MG63 (cell line): ENCODE data around the gene JOSD1. TPM values are rescaled to one million over a fixed set of nuclear protein-coding genes. Genes with fewer than 3 reads are reported as not detected.

ENCODE experiments used
- total RNA-seq: library from RNA; depleted of rRNA; stranded (reverse); fragments of >200 nt; shearing (Covaris generic); gene quantifications from 2 replicates; pipeline ENCODE4 v1.2.3, GENCODE V29; 2014; ENCODE audit warnings: low replicate concordance; rRNA removed

Gene JOSD1
- total RNA-seq, 1 experiment from 2014 or later, result 47.5 TPM

Other genes starting within 250 kb of the JOSD1 start
- gene KCNJ4, start 245.7 kb downstream of the JOSD1 start, total RNA-seq, result not detected in 2 replicates
- 39.0 and 39.8 TPM in 2 replicates for gene KDELR3, start 232.8 kb downstream of the JOSD1 start, total RNA-seq
- gene DDX17, start 194.6 kb downstream of the JOSD1 start, total RNA-seq, result 246 and 311 TPM in 2 replicates
- gene DMC1, start 130.8 kb downstream of the JOSD1 start, total RNA-seq, result 0.26 TPM in 1 of 2 replicates, not detected in the other
- gene FAM227A, start 44.6 kb downstream of the JOSD1 start, total RNA-seq, result 0.33 TPM in 1 of 2 replicates, not detected in the other
- gene CBY1, start 44.3 kb downstream of the JOSD1 start, total RNA-seq, result 29.5 and 33.8 TPM in 2 replicates
- gene TOMM22, start 19.0 kb downstream of the JOSD1 start, total RNA-seq, result 110 and 257 TPM in 2 replicates
- 19.4 and 22.0 TPM in 2 replicates for gene GTPBP1, start 5.0 kb upstream of the JOSD1 start, total RNA-seq
- gene SUN2, start 55.1 kb upstream of the JOSD1 start, total RNA-seq, result 126 and 182 TPM in 2 replicates
- gene DNAL4, start 93.2 kb upstream of the JOSD1 start, total RNA-seq, result 11.3 and 18.8 TPM in 2 replicates
- gene NPTXR, start 143.1 kb upstream of the JOSD1 start, total RNA-seq, result 0.76 and 1.8 TPM in 2 replicates
- 9.1 and 18.9 TPM in 2 replicates for gene CBX6, start 171.3 kb upstream of the JOSD1 start, total RNA-seq